GM12873 (cell line): ENCODE data around the gene ELOF1.

Experiments
- TF ChIP-seq, protein P1 (sequence below): IDR thresholded peaks from 2 replicates; pipeline ENCODE4 v1.5.1; 2012; ENCODE audit warnings: low read depth, mild to moderate bottlenecking, moderate library complexity, low read length, control low read depth; ENCODE audit not compliant: insufficient read depth; ENCODE audit errors: missing control alignments

ELOF1 gene

DNA sequence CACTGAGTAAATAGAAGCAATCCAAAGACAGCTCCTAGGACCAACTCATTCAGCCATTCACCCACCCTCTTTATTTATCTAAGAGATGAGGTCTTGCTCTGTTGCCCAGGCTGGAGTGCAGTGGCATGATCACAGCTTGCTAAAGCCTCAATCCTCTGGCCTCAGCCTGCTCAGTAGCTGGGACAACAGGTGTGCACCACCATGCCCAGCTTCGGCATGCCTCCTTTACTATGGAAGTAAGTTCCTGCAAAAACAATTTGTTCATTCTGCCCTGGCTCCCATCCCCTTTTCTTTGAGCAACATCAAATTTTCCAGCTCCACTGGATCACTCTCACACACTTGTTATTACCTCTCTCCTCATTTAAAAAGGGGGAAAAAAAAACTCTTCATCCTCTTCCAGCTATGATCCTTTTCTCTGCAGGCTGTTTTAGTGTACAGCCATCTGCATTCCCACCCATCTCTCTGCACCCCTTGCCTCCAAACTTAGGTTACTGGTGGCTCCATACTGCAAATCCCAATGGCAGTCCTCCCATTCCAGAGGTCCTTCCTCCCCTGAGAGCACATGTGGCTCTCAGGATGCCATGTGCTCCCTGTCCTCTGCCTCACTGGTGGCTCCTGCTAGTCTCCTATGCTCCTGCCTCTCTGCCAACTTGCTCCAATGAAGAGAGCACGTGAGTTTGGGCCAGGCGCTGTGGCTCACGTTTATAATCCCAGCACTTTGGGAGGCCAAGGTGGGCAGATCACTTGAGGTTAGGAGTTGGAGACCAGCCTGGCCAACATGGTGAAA lies 2.2 kb downstream of the ELOF1 start:
- TF ChIP-seq, protein P1, sequence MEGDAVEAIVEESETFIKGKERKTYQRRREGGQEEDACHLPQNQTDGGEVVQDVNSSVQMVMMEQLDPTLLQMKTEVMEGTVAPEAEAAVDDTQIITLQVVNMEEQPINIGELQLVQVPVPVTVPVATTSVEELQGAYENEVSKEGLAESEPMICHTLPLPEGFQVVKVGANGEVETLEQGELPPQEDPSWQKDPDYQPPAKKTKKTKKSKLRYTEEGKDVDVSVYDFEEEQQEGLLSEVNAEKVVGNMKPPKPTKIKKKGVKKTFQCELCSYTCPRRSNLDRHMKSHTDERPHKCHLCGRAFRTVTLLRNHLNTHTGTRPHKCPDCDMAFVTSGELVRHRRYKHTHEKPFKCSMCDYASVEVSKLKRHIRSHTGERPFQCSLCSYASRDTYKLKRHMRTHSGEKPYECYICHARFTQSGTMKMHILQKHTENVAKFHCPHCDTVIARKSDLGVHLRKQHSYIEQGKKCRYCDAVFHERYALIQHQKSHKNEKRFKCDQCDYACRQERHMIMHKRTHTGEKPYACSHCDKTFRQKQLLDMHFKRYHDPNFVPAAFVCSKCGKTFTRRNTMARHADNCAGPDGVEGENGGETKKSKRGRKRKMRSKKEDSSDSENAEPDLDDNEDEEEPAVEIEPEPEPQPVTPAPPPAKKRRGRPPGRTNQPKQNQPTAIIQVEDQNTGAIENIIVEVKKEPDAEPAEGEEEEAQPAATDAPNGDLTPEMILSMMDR = no peak

GRCh38 chr19:11555246-11555645 lies 3.8 kb downstream of the ELOF1 start:
- TF ChIP-seq, protein P1 = no peak

DNA sequence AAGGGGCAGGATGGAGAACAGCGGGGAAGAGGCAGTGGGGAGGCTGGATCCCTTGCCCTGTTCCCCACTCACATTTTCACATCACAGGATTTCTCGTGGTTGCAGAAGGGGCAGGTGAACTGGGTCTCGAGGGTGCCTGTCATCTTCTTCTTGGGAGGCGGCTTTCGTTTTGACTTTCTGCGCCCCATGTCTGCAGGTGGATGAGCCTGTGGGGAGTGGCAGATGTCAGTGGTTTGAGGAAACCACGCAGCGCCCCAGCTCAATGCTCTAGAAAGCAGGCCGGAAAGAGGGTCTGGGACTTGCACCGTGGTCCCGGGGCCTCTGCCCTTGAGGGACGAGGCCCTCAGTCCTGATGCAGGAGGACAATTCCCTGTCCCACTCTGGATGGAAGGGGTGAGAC lies 4.9 kb downstream of the ELOF1 start:
- TF ChIP-seq, protein P1 = no peak

GRCh38 chr19:11552666-11553372 lies 6.2 kb downstream of the ELOF1 start:
- TF ChIP-seq, protein P1 = no peak

GRCh38 chr19:11551603-11552235 lies 7.3 kb downstream of the ELOF1 start:
- TF ChIP-seq, protein P1 = peak; percentile 54

- TF ChIP-seq, protein P1 = no peak
Observed at GRCh38 chr19:11550265-11550664, 8.8 kb downstream of the ELOF1 start.

DNA sequence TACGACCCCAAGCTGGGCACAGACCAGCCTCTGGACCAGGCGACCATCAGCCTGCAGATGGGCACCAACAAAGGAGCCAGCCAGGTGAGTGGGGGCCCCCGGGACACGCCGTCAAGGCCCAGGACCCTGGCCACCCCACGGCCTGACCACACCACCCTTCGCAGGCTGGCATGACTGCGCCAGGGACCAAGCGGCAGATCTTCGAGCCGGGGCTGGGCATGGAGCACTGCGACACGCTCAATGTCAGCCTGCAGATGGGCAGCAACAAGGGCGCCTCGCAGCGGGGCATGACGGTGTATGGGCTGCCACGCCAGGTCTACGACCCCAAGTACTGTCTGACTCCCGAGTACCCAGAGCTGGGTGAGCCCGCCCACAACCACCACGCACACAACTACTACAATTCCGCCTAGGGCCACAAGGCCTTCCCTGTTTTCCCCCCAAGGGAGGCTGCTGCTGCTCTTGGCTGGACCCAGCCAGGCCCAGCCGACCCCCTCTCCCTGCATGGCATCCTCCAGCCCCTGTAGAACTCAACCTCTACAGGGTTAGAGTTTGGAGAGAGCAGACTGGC lies 9.6 kb downstream of the ELOF1 start:
- TF ChIP-seq, protein P1 = no peak
